Skeletal muscle tissue (tissue), 4 donors: Measurements from ENCODE around the gene MED27. TPM values are rescaled to one million over a fixed set of nuclear protein-coding genes. Genes with fewer than 3 reads are reported as not detected.

ENCODE experiments used
- H3K27ac ChIP-seq: one replicate; pipeline ENCODE4 v1.7.0; 2013; ENCODE audit warnings: mild to moderate bottlenecking, low read depth, low read length, inconsistent platforms
- H3K27me3 ChIP-seq, 3 donors: one replicate each; pipeline ENCODE4 v1.7.0; 2013; ENCODE audit warnings: low read length in 3 of 3; ENCODE audit not compliant: control insufficient read depth in 3 of 3, insufficient read depth in 3 of 3
- H3K36me3 ChIP-seq, 3 donors: one replicate each; pipeline ENCODE4 v1.7.0; 2013; ENCODE audit warnings: low read length in 3 of 3; ENCODE audit not compliant: control insufficient read depth in 3 of 3, insufficient read depth in 3 of 3
- H3K4me1 ChIP-seq, 3 donors: one replicate each; pipeline ENCODE4 v1.7.0; 2013; ENCODE audit warnings: low read length in 3 of 3, mild to moderate bottlenecking in 3 of 3; ENCODE audit not compliant: control insufficient read depth in 3 of 3, insufficient read depth in 3 of 3
- H3K4me3 ChIP-seq, 3 donors: one replicate each; pipeline ENCODE4 v1.7.0; 2013; ENCODE audit warnings: low read length in 3 of 3
- H3K9ac ChIP-seq, 3 donors: one replicate each; pipeline ENCODE4 v1.7.0; 2013; ENCODE audit warnings: low read length in 3 of 3, mild to moderate bottlenecking in 3 of 3, moderate library complexity in 2 of 3, low read depth in 1 of 3
- H3K9me3 ChIP-seq, 3 donors: one replicate each; pipeline ENCODE4 v1.7.0; 2013; ENCODE audit warnings: low read length in 3 of 3; ENCODE audit not compliant: control insufficient read depth in 3 of 3
- total RNA-seq: library from RNA; depleted of rRNA; stranded (reverse); fragments of >200 nt; gene quantifications from one replicate; pipeline ENCODE4 v1.2.3, GENCODE V29; 2014
- donor health status: Osteomylitis.

The MED27 gene
- total RNA-seq, 1 donor from 2014 or later = 6.3 TPM

- Histone ChIP-seq H3K9ac (no peak overlapping the region), H3K27me3 (no peaks in the 10 kb centered on the region), H3K4me3 (no peak overlapping the region), H3K27ac (no peak overlapping the region), H3K36me3 (peaks cover 11 to 21% (median 18%) of the 10 kb centered on the region in 3 donors), H3K4me1 (no peaks in the 10 kb centered on the region), H3K9me3 (no peaks in the 10 kb centered on the region)
Observed at GRCh38 chr9:131862261-131862660, 217.4 kb downstream of the MED27 start.

- H3K9ac ChIP-seq = no peak overlapping the region
- H3K27ac ChIP-seq = no peak overlapping the region
- H3K27me3 ChIP-seq = no peaks in the 10 kb centered on the region
- no peaks in the 10 kb centered on the region for H3K4me1 ChIP-seq
- H3K9me3 ChIP-seq = no peaks in the 10 kb centered on the region
- no peak overlapping the region for H3K4me3 ChIP-seq
- peaks cover 11 to 21% (median 18%) of the 10 kb centered on the region in 3 donors for H3K36me3 ChIP-seq
Observed at GRCh38 chr9:131860430-131860829, 219.2 kb downstream of the MED27 start.

- Histone ChIP-seq H3K27ac (no peak overlapping the region), H3K9ac (no peak overlapping the region), H3K9me3 (no peaks in the 10 kb centered on the region), H3K4me1 (no peaks in the 10 kb centered on the region), H3K27me3 (no peaks in the 10 kb centered on the region), H3K36me3 (peaks cover 11 to 21% (median 18%) of the 10 kb centered on the region in 3 donors), H3K4me3 (no peak overlapping the region)
Observed at GRCh38 chr9:131858147-131858546, 221.5 kb downstream of the MED27 start.

- H3K9ac ChIP-seq = no peak overlapping the region
- no peaks in the 10 kb centered on the region for H3K9me3 ChIP-seq
- peaks cover 4 to 13% (median 8%) of the 10 kb centered on the region in 3 donors for H3K36me3 ChIP-seq
- no peak overlapping the region for H3K4me3 ChIP-seq
- H3K27ac ChIP-seq = no peak overlapping the region
- H3K27me3 ChIP-seq = peaks cover 0 to 3% (median 0%) of the 10 kb centered on the region in 3 donors
- no peaks in the 10 kb centered on the region for H3K4me1 ChIP-seq
Observed at GRCh38 chr9:131856105-131856504, 223.6 kb downstream of the MED27 start.

GRCh38 chr9:131854896-131855613 is 224.6 kb downstream of the MED27 start:
- H3K4me1 ChIP-seq = no peaks in the 10 kb centered on the region
- no peak overlapping the region for H3K4me3 ChIP-seq
- H3K27ac ChIP-seq = no peak overlapping the region
- H3K36me3 ChIP-seq = peaks cover 3 to 7% (median 4%) of the 10 kb centered on the region in 3 donors
- no peak overlapping the region for H3K9ac ChIP-seq
- H3K27me3 ChIP-seq = peaks cover 0 to 3% (median under 1%) of the 10 kb centered on the region in 3 donors
- no peaks in the 10 kb centered on the region for H3K9me3 ChIP-seq

- H3K27ac ChIP-seq = no peak overlapping the region
- no peaks in the 10 kb centered on the region for H3K9me3 ChIP-seq
- peaks cover 0 to 7% (median 3%) of the 10 kb centered on the region in 3 donors for H3K27me3 ChIP-seq
- H3K9ac ChIP-seq = no peak overlapping the region
- H3K4me1 ChIP-seq = no peaks in the 10 kb centered on the region
- H3K4me3 ChIP-seq = no peak overlapping the region
- peaks cover under 1 to 2% (median under 1%) of the 10 kb centered on the region in 3 donors for H3K36me3 ChIP-seq
Observed at GRCh38 chr9:131854334-131854733, 225.3 kb downstream of the MED27 start.

- Histone ChIP-seq H3K27me3 (peaks cover 0 to 8% (median 5%) of the 10 kb centered on the region in 3 donors), H3K9me3 (no peaks in the 10 kb centered on the region), H3K36me3 (no peaks in the 10 kb centered on the region), H3K4me3 (no peak overlapping the region), H3K27ac (no peak overlapping the region), H3K9ac (no peak overlapping the region), H3K4me1 (no peaks in the 10 kb centered on the region)
Observed at GRCh38 chr9:131853434-131853833, 226.2 kb downstream of the MED27 start.

- Histone ChIP-seq H3K9me3 (peaks cover 0 to 1% (median 0%) of the 10 kb centered on the region in 3 donors), H3K4me1 (no peaks in the 10 kb centered on the region), H3K27me3 (peaks cover 11 to 15% (median 14%) of the 10 kb centered on the region in 3 donors), H3K27ac (no peak overlapping the region), H3K36me3 (no peaks in the 10 kb centered on the region), H3K9ac (no peak overlapping the region), H3K4me3 (no peak overlapping the region)
Observed at GRCh38 chr9:131851414-131851813, 228.3 kb downstream of the MED27 start.

GRCh38 chr9:131849391-131849790 is 230.3 kb downstream of the MED27 start:
- Histone ChIP-seq H3K27me3 (peaks cover 12 to 21% (median 19%) of the 10 kb centered on the region in 3 donors), H3K4me3 (no peak overlapping the region), H3K27ac (no peak overlapping the region), H3K4me1 (no peaks in the 10 kb centered on the region), H3K9me3 (peaks cover 0 to 2% (median 0%) of the 10 kb centered on the region in 3 donors), H3K9ac (no peak overlapping the region), H3K36me3 (no peaks in the 10 kb centered on the region)

- no peak overlapping the region for H3K9ac ChIP-seq
- no peaks in the 10 kb centered on the region for H3K36me3 ChIP-seq
- peaks cover 0 to 2% (median 0%) of the 10 kb centered on the region in 3 donors for H3K9me3 ChIP-seq
- H3K27ac ChIP-seq = no peak overlapping the region
- H3K4me3 ChIP-seq = no peak overlapping the region
- H3K27me3 ChIP-seq = peaks cover 12 to 28% (median 24%) of the 10 kb centered on the region in 3 donors
- no peaks in the 10 kb centered on the region for H3K4me1 ChIP-seq
Observed at GRCh38 chr9:131848570-131849160, 231.0 kb downstream of the MED27 start.
